Myocyte (in vitro differentiated cells): Measurements from ENCODE around the gene CXCL10. TPM values are rescaled to one million over a fixed set of nuclear protein-coding genes. Genes with fewer than 3 reads are reported as not detected.
"Not testable (repeated sequence)": the region's sequence is repeated elsewhere in the genome, so short reads cannot be mapped to it uniquely, and the experiment has no call there.

Source experiments
- DNase-seq: peaks from one replicate; pipeline ENCODE4 v3.0.0-alpha.2; 2012; ENCODE audit warnings: low read depth
- total RNA-seq: library from RNA; depleted of rRNA; stranded (reverse); fragments of >200 nt; gene quantifications from 2 replicates; pipeline ENCODE4 v1.2.3, GENCODE V29; 2014

The CXCL10 gene
- total RNA-seq, 1 donor from 2014 or later: not detected

GRCh38 chr4:76028350-76028765, 5.1 kb upstream of the CXCL10 start:
- DNase-seq: no peak

- DNase-seq: no peak
Measured at GRCh38 chr4:76024065-76024464, 768 bp upstream of the CXCL10 start.

GRCh38 chr4:76022677-76023076, 620 bp downstream of the CXCL10 start:
- DNase-seq: no peak

DNA sequence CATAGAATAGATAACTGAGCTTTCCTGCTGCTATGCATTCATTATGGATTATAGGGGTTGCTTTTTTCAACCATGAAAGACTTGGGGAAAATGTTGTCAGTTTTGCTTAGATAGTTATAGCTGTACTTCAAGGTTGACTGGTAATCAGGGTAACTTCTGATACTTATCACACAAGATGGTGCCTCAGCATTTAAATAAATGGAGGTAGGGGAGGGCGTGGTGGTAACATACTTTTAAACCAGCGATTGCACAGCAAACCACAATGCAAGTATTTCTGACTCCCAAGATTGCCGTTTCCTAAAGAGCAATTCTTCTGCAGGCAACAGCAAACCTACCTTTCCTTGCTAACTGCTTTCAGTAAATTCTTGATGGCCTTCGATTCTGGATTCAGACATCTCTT, 1.3 kb downstream of the CXCL10 start:
- no peak for DNase-seq

DNA sequence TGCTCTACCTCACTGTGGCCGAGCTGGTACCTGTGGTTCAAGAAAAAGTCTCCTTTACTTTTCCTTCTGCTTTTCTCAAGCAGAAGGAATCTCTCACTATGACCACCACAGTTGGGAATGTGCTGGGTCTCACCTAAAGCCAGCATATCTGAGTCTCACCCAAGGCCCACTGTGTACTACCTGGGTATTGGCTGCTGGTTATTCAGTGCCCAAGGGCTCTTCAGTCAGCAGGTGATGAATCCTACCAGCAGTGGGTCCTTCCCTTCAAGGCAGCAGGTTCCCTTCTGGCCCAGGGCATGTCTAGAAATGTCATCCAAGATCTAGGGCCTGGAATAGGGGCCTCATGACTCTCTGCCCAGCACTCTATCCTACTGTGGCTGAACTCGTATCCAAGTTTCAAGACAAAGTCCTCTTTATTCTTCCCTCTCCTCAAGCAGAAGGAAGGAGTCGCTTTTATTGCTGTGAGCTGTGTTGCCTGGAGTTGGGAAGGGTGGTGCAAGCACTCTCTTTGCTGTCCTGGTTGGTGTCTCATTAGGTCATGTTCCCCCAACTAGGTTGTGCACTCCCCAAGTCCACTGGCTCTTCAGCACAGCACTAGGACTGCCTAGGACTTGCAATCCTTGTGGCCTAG, 6.1 kb downstream of the CXCL10 start:
- no peak for DNase-seq

GRCh38 chr4:76016393-76016792, 6.9 kb downstream of the CXCL10 start:
- no peak for DNase-seq

DNA sequence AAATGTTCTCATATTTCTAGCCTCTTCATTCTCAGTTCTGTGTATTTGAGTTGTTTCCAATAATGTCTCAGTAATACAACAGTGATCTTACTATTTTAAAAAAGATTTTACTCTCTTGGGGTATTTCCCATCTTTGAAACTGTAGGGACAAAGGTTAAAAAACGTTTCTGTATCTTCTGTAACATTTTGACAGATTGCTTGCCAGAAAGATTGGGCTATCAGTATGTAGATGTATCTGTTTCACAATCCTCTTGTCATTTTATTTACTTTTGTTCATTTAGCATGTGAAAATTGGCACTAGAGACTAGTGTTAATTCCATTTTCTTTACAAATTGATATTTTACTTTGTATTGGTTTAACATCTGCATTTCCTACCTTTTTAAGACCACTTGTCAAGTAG, 9.8 kb downstream of the CXCL10 start:
- DNase-seq: no peak

DNA sequence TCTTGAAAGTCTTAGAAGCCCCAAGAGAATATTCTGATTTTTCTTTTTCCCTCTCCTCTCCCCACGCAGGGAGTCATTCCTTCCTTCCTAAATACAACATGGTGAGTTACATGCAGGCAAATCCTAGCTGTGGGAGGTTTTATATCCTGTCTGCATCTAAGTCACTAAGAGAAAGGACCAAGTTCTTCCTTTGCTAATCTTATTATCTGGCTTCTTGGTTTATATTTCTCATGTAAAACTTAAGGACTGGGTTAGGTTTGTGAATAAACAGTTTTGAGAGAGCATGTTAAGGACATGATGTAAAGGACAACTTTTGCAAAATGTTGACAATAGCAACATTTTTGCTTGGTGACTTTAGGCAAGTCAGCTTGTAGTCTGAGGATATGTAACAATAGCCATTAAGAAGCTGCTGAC, 10.9 kb downstream of the CXCL10 start:
- DNase-seq: no peak

GRCh38 chr4:76011700-76012387, 11.5 kb downstream of the CXCL10 start:
- peak; percentile 61 for DNase-seq

DNA sequence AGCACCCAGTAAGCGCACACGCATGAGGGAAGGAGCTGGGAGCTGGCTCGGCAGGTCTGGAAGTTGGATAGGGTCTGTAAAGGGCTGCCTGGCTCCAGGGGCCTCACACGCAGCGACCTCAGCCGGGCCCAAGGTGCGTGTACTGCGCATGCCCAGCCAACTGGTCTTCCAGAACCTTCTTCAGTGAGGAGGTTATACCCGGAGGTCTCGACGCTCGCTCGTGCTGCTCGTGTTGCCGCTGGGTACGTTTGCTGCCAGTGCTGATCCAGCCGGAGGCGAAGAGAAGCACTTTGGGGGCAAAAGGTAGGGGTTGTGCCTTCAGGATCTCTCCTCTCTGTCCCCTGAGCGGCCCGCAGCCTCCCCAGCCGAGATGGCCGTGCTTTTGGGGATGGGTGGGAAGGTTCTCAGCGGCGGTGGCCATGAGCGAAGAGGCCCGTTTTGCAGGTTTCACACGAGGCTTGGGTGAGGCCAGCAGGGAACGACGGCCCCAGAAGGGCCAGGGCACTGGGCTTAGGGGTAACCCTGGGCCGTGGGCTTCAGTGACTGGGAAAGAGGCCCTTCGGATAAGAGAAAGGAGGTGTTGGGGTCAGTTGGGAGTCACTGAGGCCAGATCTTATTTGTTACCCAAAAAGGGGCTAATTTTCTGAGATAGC, 12.2 kb downstream of the CXCL10 start:
- DNase-seq: no peak

DNA sequence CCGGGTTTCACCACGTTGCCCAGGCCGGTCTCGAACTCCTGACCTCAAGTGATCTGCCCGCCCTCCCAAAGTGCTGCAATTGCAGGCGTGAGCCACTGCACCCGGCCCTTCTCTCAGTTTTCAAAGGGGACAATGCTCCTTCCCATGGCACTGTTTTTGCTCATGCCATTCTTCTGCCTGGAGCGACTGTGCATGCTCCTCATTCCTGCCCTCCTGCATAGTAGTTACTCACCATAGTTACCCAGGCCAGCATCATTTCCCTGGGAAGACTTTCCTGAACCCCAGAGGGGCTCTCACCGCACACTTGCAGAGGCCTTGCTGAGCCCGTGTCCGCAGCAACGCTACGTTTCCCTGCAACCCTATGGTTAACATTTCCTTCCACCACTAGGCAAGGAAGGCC, 12.7 kb downstream of the CXCL10 start:
- no peak for DNase-seq

DNA sequence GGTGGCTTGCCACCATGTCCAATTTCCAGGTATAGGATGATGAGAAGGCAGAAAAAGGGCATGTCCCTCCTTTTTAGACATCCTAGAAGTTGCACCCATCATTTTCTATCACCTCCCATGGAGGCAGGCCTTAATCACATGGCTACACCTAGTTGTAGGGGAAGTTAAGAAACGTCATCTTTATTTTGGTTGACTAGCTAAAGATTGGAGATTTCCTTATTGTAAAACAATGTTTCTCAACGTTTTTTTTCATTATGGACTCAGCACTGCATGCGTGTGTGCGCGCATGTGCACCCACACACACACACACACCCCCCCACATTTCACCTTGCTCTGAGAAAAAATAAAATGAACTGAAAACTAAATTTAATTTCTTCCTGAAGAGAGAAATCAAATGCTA, 14.0 kb downstream of the CXCL10 start:
- no peak for DNase-seq

DNA sequence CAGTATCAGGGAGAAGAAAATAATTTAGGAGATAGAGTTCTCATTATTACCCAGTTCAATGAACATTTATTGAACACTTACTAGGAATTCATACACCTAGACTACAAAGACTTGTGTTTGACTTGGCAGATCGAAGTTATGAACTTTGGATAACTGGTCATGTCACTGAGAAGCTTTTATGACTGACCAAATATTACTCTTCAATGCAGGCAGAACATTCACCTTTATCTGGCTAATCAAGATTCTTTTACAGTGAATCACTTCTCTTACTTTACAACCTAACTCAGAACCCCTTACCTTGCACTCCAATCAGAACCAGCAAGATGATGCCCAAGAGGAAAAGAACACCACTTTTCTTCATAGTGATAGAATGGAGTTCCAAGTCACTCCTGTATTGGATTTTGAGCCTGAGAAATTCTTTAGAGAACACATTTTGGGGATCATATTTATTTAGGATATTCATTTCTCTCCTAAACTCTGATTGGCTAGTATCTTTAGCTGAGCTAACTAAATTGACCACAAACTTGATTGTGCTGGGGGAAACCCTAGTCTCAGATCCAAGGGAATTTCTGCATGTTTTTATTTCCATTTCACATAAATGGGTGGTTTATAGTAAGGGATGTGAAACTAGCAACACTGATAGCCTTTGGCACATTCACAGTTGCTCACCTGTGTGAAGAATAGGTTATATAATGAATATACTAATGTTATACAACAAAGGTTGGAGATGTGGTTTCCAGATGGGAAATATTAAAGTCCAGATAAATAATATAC, 16.0 kb downstream of the CXCL10 start, which contains the start of gene CXCL9:
Gene CXCL9 (minus strand): TSS at position 421 of the 774 bp plus-strand sequence. CDS start 60 bp downstream, at position 361.
- no peak for DNase-seq

DNA sequence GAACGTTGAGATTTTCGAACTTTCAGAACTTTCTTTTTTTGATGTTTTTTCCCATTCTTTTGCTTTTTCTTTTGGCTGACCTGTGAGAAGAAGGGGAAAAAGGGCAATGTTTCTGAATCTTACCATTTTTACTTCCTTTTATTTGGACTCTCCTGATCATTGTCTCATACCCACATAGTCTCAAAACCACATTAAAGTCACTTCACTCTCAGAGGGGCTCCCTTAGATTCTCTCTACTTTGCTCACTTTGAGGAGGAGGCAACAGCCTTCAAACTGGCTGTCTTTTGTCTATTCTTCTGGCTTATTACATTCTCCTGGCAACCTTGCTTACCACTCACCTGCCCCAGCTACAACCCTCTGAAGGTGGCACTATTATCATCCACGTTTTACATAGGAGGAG, 19.7 kb downstream of the CXCL10 start:
- DNase-seq: no peak

DNA sequence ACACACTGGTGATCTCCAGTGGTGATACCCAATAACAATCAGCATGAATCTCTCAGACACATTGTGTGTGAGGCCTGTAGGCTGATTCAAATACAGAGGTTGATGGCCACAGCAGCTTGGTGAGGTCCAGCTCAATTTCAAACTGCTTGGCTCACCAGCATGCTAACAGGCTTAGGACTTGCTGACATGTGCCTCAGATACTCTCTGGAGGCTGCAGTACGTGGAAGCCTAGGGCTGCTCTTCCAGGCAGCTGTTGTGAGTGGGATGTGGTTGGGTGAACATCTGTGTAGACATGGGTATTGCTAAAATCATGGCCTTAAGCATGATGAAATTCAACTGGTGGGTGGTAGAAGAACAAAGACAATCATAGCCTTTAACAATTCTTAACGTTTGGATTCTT, 20.3 kb downstream of the CXCL10 start:
- DNase-seq: no peak

DNA sequence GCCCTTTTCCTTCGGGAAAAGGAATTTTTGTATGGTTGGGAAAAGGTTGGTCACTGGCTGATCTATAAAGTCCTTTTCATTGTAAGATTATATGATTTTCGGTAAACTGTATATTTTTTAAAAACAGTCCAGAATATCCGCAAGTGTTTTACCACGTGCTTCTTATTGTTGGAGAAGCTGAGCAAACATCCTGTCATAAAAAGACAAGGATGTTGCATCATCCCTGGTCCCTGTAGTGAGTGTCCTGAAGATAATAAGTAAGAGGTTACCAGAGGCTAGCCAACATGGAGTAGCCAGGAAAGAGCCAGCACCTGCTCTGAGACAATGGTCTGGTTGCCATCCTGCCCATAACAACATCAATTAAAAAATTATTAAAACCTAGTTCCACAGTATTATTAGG, 21.1 kb downstream of the CXCL10 start:
- DNase-seq: no peak

- no peak for DNase-seq
Measured at GRCh38 chr4:76001700-76002099, 21.6 kb downstream of the CXCL10 start.

GRCh38 chr4:76000279-76000678, 23.0 kb downstream of the CXCL10 start:
- DNase-seq: no peak

DNA sequence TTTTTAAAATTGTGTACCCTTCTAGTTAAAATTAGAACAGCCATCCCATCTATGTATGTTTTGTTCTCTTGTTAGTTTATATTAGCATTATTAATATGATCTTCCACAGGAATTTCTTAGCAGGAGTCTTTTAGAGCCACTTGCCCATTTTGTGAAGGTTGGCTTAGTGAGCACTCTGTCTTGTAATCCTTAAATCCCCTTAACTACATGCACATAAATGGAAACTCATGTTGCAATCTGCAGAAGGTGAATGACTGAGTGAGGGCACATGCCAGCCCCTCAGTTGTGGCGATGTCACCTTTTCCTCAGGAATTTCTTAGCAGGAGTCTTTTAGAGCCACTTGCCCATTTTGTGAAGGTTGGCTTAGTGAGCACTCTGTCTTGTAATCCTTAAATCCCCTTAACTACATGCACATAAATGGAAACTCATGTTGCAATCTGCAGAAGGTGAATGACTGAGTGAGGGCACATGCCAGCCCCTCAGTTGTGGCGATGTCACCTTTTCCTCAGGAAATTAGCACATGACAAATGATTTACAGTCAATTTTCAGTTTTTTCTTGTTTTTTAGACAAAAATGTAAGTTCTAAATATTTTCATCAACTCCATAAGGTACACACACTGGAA, 24.7 kb downstream of the CXCL10 start:
- not testable (repeated sequence) for DNase-seq

GRCh38 chr4:75997946-75998345, 25.4 kb downstream of the CXCL10 start:
- DNase-seq: no peak

- DNase-seq: no peak
Measured at GRCh38 chr4:75997081-75997480, 26.2 kb downstream of the CXCL10 start.
